ENCODE data around the gene NRG4. TPM values are rescaled to one million over a fixed set of nuclear protein-coding genes. Genes with fewer than 3 reads are reported as not detected.

NRG4 gene
- total RNA-seq, 1 experiment from 2014 or later, result 0.39 TPM

DNA sequence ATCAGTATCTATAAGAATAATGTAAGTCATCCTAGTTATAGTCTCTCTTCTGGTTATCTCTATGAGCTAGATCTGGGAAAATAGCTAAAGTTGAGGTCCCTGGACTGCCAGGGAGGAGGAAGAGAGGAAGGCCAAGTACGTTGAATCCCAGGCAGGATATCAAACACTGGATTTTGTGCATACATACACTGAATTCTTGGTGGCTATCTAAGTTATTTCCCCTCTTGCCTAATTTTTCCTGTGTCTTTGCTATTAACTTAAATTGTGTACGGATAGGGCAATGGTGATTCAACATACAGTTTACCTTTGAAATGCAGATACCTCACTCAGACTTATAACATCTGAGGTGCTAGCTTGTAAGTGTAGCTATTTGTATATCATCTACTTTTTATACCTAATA lies 81.4 kb downstream of the NRG4 start:
- Histone ChIP-seq H3K9me3 (ENCODE audit: control insufficient read depth, insufficient read depth, low read depth, low read length) (no peaks in the 10 kb centered on the region), H3K27me3 (ENCODE audit: control insufficient read depth, insufficient read depth, low read length) (no peaks in the 10 kb centered on the region), H3K27ac (ENCODE audit: low read length) (no peak overlapping the region), H3K4me1 (ENCODE audit: control insufficient read depth, insufficient read depth, low read length) (no peaks in the 10 kb centered on the region), H3K4me3 (ENCODE audit: low read depth in 2 of 2, low read length in 2 of 2) (no peak overlapping the region), H3K36me3 (ENCODE audit: control insufficient read depth, insufficient read depth, low read length) (peaks cover 32% of the 10 kb centered on the region)
- ATAC-seq (no peak), DNase-seq (ENCODE audit: low read depth, low spot score) (no peak)
- no TSS peak for BruUV-seq (replicated peaks)
- TF ChIP-seq, protein P1, sequence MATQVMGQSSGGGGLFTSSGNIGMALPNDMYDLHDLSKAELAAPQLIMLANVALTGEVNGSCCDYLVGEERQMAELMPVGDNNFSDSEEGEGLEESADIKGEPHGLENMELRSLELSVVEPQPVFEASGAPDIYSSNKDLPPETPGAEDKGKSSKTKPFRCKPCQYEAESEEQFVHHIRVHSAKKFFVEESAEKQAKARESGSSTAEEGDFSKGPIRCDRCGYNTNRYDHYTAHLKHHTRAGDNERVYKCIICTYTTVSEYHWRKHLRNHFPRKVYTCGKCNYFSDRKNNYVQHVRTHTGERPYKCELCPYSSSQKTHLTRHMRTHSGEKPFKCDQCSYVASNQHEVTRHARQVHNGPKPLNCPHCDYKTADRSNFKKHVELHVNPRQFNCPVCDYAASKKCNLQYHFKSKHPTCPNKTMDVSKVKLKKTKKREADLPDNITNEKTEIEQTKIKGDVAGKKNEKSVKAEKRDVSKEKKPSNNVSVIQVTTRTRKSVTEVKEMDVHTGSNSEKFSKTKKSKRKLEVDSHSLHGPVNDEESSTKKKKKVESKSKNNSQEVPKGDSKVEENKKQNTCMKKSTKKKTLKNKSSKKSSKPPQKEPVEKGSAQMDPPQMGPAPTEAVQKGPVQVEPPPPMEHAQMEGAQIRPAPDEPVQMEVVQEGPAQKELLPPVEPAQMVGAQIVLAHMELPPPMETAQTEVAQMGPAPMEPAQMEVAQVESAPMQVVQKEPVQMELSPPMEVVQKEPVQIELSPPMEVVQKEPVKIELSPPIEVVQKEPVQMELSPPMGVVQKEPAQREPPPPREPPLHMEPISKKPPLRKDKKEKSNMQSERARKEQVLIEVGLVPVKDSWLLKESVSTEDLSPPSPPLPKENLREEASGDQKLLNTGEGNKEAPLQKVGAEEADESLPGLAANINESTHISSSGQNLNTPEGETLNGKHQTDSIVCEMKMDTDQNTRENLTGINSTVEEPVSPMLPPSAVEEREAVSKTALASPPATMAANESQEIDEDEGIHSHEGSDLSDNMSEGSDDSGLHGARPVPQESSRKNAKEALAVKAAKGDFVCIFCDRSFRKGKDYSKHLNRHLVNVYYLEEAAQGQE (IDR thresholded peaks at IDR 0.05; ENCODE audit: insufficient read depth in 1 of 2, low read depth in 2 of 2, low read length in 1 of 2), result no peak
- TF ChIP-seq SIN3A (IDR thresholded peaks at IDR 0.05; ENCODE audit: borderline replicate concordance, insufficient read depth, low read depth, low read length) (no peak), CTCF (IDR thresholded peaks at IDR 0.05) (no peak), POLR2AphosphoS5 (IDR thresholded peaks at IDR 0.05; ENCODE audit: low read depth, low read length) (no peak), TCF7L2 (IDR thresholded peaks at IDR 0.05; ENCODE audit: low read depth, low read length) (no peak)
- POLR2A ChIA-PET, result no interaction called here
- CTCF ChIA-PET, result no interaction called here
- intact Hi-C loops (cut with micrococcal nuclease; ENCODE audit: unreplicated experiment) (no loop called here), in situ Hi-C loops (cut with HindIII; ENCODE audit: low pct_unique_long_range_greater_than_20kb, low sequenced_read_pairs) (no loop called here)

- intact Hi-C loops (cut with micrococcal nuclease; ENCODE audit: unreplicated experiment), result loop anchor here (10.0 kb wide), 1 partner anchor 115 kb away; no protein-coding TSS in a partner anchor
- in situ Hi-C loops (cut with HindIII; ENCODE audit: low pct_unique_long_range_greater_than_20kb, low sequenced_read_pairs), result no loop called here
- Histone ChIP-seq H3K27me3 (ENCODE audit: control insufficient read depth, insufficient read depth, low read length) (no peaks in the 10 kb centered on the region), H3K4me3 (ENCODE audit: low read depth in 2 of 2, low read length in 2 of 2) (no peak overlapping the region), H3K4me1 (ENCODE audit: control insufficient read depth, insufficient read depth, low read length) (no peaks in the 10 kb centered on the region), H3K36me3 (ENCODE audit: control insufficient read depth, insufficient read depth, low read length) (peaks cover 34% of the 10 kb centered on the region), H3K9me3 (ENCODE audit: control insufficient read depth, insufficient read depth, low read depth, low read length) (no peaks in the 10 kb centered on the region), H3K27ac (ENCODE audit: low read length) (no peak overlapping the region)
- ChIA-PET POLR2A (interaction anchor here (0.7 kb wide), 1 partner anchor 43 kb away, joined by 3 read pairs; no protein-coding TSS in a partner anchor), CTCF (interaction anchor here (1.2 to 1.4 kb wide), 2 partner anchors 120 to 209 kb away, joined by 3 to 11 read pairs; no protein-coding TSS in a partner anchor)
- no TSS peak for BruUV-seq (replicated peaks)
- DNase-seq (ENCODE audit: low read depth, low spot score) (no peak), ATAC-seq (no peak)
- no peak for TF ChIP-seq POLR2AphosphoS5 (IDR thresholded peaks at IDR 0.05; ENCODE audit: low read depth, low read length)
- no peak for TF ChIP-seq TCF7L2 (IDR thresholded peaks at IDR 0.05; ENCODE audit: low read depth, low read length)
- TF ChIP-seq CTCF (IDR thresholded peaks at IDR 0.05), result no peak
- TF ChIP-seq SIN3A (IDR thresholded peaks at IDR 0.05; ENCODE audit: borderline replicate concordance, insufficient read depth, low read depth, low read length), result no peak
- TF ChIP-seq, protein P1 (IDR thresholded peaks at IDR 0.05; ENCODE audit: insufficient read depth in 1 of 2, low read depth in 2 of 2, low read length in 1 of 2), result no peak
Observed at GRCh38 chr15:75929799-75930565, 82.2 kb downstream of the NRG4 start.
